Measurements from ENCODE around the gene MRI1. TPM values are rescaled to one million over a fixed set of nuclear protein-coding genes. Genes with fewer than 3 reads are reported as not detected.
A peak's percentile ranks its signal among the peaks of the same experiment; 100 is the strongest.
"Not testable (repeated sequence)": the region's sequence is repeated elsewhere in the genome, so short reads cannot be mapped to it uniquely, and the experiment has no call there.

Gene MRI1
- polyA plus RNA-seq, 1 donor (not counting 4 experiments of a cell fraction or from before 2014, with no cell fraction given) = 22.8 TPM

- no peaks in the 10 kb centered on the region for H3K36me3 ChIP-seq (ENCODE audit: control insufficient read depth in 2 of 2, extremely low read depth in 1 of 2, insufficient read depth in 2 of 2, low read length in 2 of 2)
- H3K4me1 ChIP-seq (ENCODE audit: control insufficient read depth, extremely low read depth, insufficient read depth, low read length) = peaks cover 22% of the 10 kb centered on the region
- H3K9me3 ChIP-seq (ENCODE audit: control insufficient read depth, low read depth, low read length) = no peaks in the 10 kb centered on the region
- DNase-seq (ENCODE audit: low read depth, low spot score) (no peak), FAIRE-seq (no peak)
- no peaks in the 10 kb centered on the region for H3K9me1 ChIP-seq (ENCODE audit: control insufficient read depth, extremely low read depth, insufficient read depth, low read length)
- H3K27ac ChIP-seq (ENCODE audit: control insufficient read depth, insufficient read depth, low read length) = no peak overlapping the region
- no peak overlapping the region for H3K4me3 ChIP-seq (ENCODE audit: control insufficient read depth in 2 of 3, extremely low read depth in 1 of 3, insufficient read depth in 2 of 3, low read depth in 1 of 3, low read length in 3 of 3)
- peak overlapping the region; percentile 51 for H2AFZ ChIP-seq (ENCODE audit: control insufficient read depth, low read length)
- H3K4me2 ChIP-seq (ENCODE audit: control insufficient read depth, extremely low read depth, insufficient read depth, low read depth, low read length) = no peak overlapping the region
- H4K20me1 ChIP-seq (ENCODE audit: control insufficient read depth, extremely low read depth, insufficient read depth, low read length) = no peaks in the 10 kb centered on the region
- no peaks in the 10 kb centered on the region for H3K79me2 ChIP-seq (ENCODE audit: control insufficient read depth, insufficient read depth, low read length)
- TF ChIP-seq EZH2 (IDR thresholded peaks at IDR 0.05; ENCODE audit: low read length) = no peak
- TF ChIP-seq, protein P1, sequence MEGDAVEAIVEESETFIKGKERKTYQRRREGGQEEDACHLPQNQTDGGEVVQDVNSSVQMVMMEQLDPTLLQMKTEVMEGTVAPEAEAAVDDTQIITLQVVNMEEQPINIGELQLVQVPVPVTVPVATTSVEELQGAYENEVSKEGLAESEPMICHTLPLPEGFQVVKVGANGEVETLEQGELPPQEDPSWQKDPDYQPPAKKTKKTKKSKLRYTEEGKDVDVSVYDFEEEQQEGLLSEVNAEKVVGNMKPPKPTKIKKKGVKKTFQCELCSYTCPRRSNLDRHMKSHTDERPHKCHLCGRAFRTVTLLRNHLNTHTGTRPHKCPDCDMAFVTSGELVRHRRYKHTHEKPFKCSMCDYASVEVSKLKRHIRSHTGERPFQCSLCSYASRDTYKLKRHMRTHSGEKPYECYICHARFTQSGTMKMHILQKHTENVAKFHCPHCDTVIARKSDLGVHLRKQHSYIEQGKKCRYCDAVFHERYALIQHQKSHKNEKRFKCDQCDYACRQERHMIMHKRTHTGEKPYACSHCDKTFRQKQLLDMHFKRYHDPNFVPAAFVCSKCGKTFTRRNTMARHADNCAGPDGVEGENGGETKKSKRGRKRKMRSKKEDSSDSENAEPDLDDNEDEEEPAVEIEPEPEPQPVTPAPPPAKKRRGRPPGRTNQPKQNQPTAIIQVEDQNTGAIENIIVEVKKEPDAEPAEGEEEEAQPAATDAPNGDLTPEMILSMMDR (optimal IDR thresholded peaks at IDR 0.05 in 1 of 3, IDR thresholded peaks at IDR 0.05 in 1 of 3, conservative IDR thresholded peaks at IDR 0.05 in 1 of 3; ENCODE audit: extremely low read depth in 1 of 3, insufficient read depth in 2 of 3, low read length in 3 of 3) = no peak
- H3K27me3 ChIP-seq (ENCODE audit: control insufficient read depth, extremely low read depth, insufficient read depth, low read length) = no peaks in the 10 kb centered on the region
- dilution Hi-C loops (cut with MboI; ENCODE audit: extremely low pct_ligation_motif_present, low sequenced_read_pairs) = no loop called here
- no peak overlapping the region for H3K9ac ChIP-seq (ENCODE audit: control insufficient read depth, extremely low read depth, insufficient read depth, low read length)
These were observed 24.7 kb downstream of the MRI1 start for GRCh38 chr19:13788991-13789390.

DNA sequence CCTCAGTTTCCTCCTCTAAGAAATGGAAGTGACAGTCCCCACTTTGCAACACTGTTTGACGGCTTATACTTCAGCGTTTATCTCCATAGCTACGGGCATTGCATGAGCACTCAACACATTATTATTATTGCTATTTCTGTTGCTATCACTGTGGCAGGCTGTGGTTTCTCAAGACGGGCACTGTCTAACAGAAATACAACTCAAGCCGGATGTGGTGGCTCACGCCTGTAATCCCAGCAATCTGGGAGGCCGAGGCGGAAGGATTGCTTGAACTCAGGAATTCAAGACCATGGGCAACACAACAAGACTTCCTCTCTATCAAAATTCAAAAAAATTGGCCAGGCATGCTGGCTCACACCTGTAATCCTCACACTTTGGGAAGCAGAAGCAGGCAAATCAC, 26.0 kb downstream of the MRI1 start:
- Histone ChIP-seq H3K36me3 (ENCODE audit: control insufficient read depth in 2 of 2, extremely low read depth in 1 of 2, insufficient read depth in 2 of 2, low read length in 2 of 2) (no peaks in the 10 kb centered on the region), H3K4me2 (ENCODE audit: control insufficient read depth, extremely low read depth, insufficient read depth, low read depth, low read length) (no peak overlapping the region), H3K9me3 (ENCODE audit: control insufficient read depth, low read depth, low read length) (no peaks in the 10 kb centered on the region), H3K27me3 (ENCODE audit: control insufficient read depth, extremely low read depth, insufficient read depth, low read length) (no peaks in the 10 kb centered on the region), H4K20me1 (ENCODE audit: control insufficient read depth, extremely low read depth, insufficient read depth, low read length) (no peaks in the 10 kb centered on the region), H3K4me1 (ENCODE audit: control insufficient read depth, extremely low read depth, insufficient read depth, low read length) (peaks cover 23% of the 10 kb centered on the region), H2AFZ (ENCODE audit: control insufficient read depth, low read length) (no peak overlapping the region), H3K79me2 (ENCODE audit: control insufficient read depth, insufficient read depth, low read length) (no peaks in the 10 kb centered on the region), H3K9me1 (ENCODE audit: control insufficient read depth, extremely low read depth, insufficient read depth, low read length) (no peaks in the 10 kb centered on the region), H3K4me3 (ENCODE audit: control insufficient read depth in 2 of 3, extremely low read depth in 1 of 3, insufficient read depth in 2 of 3, low read depth in 1 of 3, low read length in 3 of 3) (no peak overlapping the region), H3K27ac (ENCODE audit: control insufficient read depth, insufficient read depth, low read length) (no peak overlapping the region), H3K9ac (ENCODE audit: control insufficient read depth, extremely low read depth, insufficient read depth, low read length) (no peak overlapping the region)
- TF ChIP-seq, protein P1 (optimal IDR thresholded peaks at IDR 0.05 in 1 of 3, IDR thresholded peaks at IDR 0.05 in 1 of 3, conservative IDR thresholded peaks at IDR 0.05 in 1 of 3; ENCODE audit: extremely low read depth in 1 of 3, insufficient read depth in 2 of 3, low read length in 3 of 3) = no peak
- no peak for TF ChIP-seq EZH2 (IDR thresholded peaks at IDR 0.05; ENCODE audit: low read length)
- dilution Hi-C loops (cut with MboI; ENCODE audit: extremely low pct_ligation_motif_present, low sequenced_read_pairs) = no loop called here
- no peak for DNase-seq (ENCODE audit: low read depth, low spot score)
- no peak for FAIRE-seq

DNA sequence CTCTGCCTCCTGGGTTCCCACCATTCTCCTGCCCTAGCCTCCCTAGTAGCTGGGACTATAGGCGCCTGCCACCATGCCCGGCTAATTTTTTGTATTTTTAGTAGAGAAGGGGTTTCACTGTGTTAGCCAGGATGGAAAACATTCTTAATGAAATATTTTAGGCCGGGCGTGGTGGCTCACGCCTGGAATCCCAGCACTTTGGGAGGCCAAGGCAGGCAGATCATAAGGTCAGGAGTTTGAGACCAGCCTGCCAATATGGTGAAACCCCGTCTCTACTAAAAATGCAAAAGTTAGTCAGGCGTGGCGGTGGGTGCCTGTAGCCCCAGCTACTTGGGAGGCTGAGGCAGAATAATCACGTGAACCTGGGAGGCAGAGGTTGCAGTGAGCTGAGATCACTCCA, 29.0 kb downstream of the MRI1 start:
- H3K9me3 ChIP-seq (ENCODE audit: control insufficient read depth, low read depth, low read length); H3K4me3 ChIP-seq (ENCODE audit: control insufficient read depth in 2 of 3, extremely low read depth in 1 of 3, insufficient read depth in 2 of 3, low read depth in 1 of 3, low read length in 3 of 3); dilution Hi-C loops (cut with MboI; ENCODE audit: extremely low pct_ligation_motif_present, low sequenced_read_pairs); H3K27me3 ChIP-seq (ENCODE audit: control insufficient read depth, extremely low read depth, insufficient read depth, low read length); FAIRE-seq; H2AFZ ChIP-seq (ENCODE audit: control insufficient read depth, low read length); H3K79me2 ChIP-seq (ENCODE audit: control insufficient read depth, insufficient read depth, low read length); H3K27ac ChIP-seq (ENCODE audit: control insufficient read depth, insufficient read depth, low read length); H3K36me3 ChIP-seq (ENCODE audit: control insufficient read depth in 2 of 2, extremely low read depth in 1 of 2, insufficient read depth in 2 of 2, low read length in 2 of 2); H4K20me1 ChIP-seq (ENCODE audit: control insufficient read depth, extremely low read depth, insufficient read depth, low read length); H3K9me1 ChIP-seq (ENCODE audit: control insufficient read depth, extremely low read depth, insufficient read depth, low read length); H3K4me2 ChIP-seq (ENCODE audit: control insufficient read depth, extremely low read depth, insufficient read depth, low read depth, low read length); DNase-seq (ENCODE audit: low read depth, low spot score); H3K9ac ChIP-seq (ENCODE audit: control insufficient read depth, extremely low read depth, insufficient read depth, low read length): not testable (repeated sequence)
- H3K4me1 ChIP-seq (ENCODE audit: control insufficient read depth, extremely low read depth, insufficient read depth, low read length) = peaks cover 30% of the 10 kb centered on the region

All from keratinocyte (primary cell).